Upper lobe of left lung (tissue), 4 donors: Measurements from ENCODE around the gene MAP3K13.
"Not testable (repeated sequence)": the region's sequence is repeated elsewhere in the genome, so short reads cannot be mapped to it uniquely, and the experiment has no call there.

Experiments used
- CTCF ChIP-seq, 6 experiments: fragments of 450-650 bp in 4 of 6; fragments of 200-600 bp in 2 of 6; sonication (generic) in 2 of 6; IDR thresholded peaks; one replicate each; pipeline ENCODE4 v1.5.1; 2016 to 2019; ENCODE audit warnings: antibody characterized with exemption in 6 of 6
- POLR2A ChIP-seq, 4 donors: fragments of 450-650 bp; IDR thresholded peaks; one replicate each; pipeline ENCODE4 v1.5.1; 2016 to 2017; ENCODE audit warnings: antibody characterized with exemption in 4 of 4, mild to moderate bottlenecking in 2 of 4

- TF ChIP-seq CTCF, POLR2A (IDR thresholded peaks at IDR 0.05): not testable (repeated sequence)
Observed at GRCh38 chr3:185386515-185386914, 23.6 kb downstream of the MAP3K13 start.
